ENCODE results near the gene IL36B.

DNA sequence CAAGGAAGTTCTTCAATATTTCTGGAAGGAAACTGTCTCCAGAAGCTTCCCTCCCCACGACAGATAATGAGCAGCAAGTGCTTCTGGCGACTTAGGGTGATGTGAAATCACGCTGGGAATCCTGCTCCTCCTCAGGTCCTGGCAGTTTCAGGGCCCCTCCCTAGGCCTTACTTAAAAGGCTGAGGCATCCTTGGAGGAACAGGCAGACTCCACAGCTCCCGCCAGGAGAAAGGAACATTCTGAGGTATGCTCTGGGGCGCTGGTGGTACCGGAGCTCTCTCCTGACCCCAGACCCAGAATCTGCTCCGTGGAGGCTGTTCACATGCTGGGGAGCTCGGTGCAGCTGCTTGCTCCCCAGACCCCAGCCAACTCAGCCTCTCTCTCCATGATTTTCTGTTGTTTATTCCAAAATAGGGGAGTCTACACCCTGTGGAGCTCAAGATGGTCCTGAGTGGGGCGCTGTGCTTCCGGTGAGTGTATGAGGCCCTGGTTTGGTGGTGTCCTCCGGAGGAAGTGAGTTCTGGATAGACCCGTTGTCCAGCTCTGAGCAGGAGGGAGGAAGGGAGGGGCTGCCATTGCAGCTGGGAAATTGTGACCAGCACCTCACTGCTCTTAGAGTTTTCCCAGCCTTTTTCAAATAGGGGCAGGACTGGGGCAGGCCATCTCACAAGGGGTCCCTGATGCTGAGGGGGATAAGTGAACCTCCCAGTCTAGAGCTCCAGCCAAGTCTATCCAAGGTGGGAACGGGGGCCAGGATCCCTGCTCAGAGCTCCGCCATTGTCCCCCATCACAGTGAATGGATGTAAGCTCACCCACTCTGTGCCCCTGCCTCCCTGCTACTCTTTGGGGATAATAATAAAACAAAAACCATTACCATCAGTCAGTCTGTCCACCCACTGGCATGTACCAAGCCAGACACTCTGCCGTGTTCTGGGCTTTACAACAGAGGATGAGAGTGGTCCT lies 6.6 kb upstream of the IL36B start, which contains the start of gene IL36RN:
- TF ChIP-seq, protein P1, sequence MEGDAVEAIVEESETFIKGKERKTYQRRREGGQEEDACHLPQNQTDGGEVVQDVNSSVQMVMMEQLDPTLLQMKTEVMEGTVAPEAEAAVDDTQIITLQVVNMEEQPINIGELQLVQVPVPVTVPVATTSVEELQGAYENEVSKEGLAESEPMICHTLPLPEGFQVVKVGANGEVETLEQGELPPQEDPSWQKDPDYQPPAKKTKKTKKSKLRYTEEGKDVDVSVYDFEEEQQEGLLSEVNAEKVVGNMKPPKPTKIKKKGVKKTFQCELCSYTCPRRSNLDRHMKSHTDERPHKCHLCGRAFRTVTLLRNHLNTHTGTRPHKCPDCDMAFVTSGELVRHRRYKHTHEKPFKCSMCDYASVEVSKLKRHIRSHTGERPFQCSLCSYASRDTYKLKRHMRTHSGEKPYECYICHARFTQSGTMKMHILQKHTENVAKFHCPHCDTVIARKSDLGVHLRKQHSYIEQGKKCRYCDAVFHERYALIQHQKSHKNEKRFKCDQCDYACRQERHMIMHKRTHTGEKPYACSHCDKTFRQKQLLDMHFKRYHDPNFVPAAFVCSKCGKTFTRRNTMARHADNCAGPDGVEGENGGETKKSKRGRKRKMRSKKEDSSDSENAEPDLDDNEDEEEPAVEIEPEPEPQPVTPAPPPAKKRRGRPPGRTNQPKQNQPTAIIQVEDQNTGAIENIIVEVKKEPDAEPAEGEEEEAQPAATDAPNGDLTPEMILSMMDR (conservative IDR thresholded peaks at IDR 0.05) = no peak
- TF ChIP-seq EZH2 (IDR thresholded peaks at IDR 0.05; ENCODE audit: low read depth) = no peak
